EH (cell line): ENCODE results near the gene RNMT.
"Not testable (repeated sequence)": the region's sequence is repeated elsewhere in the genome, so short reads cannot be mapped to it uniquely, and the experiment has no call there.

Source experiments
- DNase-seq: peaks from one replicate; pipeline ENCODE4 v3.0.0-alpha.2; 2015; ENCODE audit warnings: low read depth

RNMT gene

GRCh38 chr18:13726232-13726971, at the start of gene RNMT, which contains the start of gene FAM210A:
Gene RNMT (plus strand): TSS chr18:13726673. CDS start chr18:13731518, 4,845 bp downstream.
Gene FAM210A (minus strand): TSS chr18:13726558. CDS start chr18:13682077, 44,481 bp downstream.
- peak; percentile 95 for DNase-seq

- not testable (repeated sequence) for DNase-seq
Observed at GRCh38 chr18:13677350-13677749, 49.1 kb upstream of the RNMT start.

- DNase-seq: no peak
Observed at GRCh38 chr18:13680612-13681011, 45.9 kb upstream of the RNMT start.

GRCh38 chr18:13681701-13682100, 44.8 kb upstream of the RNMT start:
- DNase-seq: no peak

- DNase-seq: no peak
Observed at GRCh38 chr18:13684546-13684945, 41.9 kb upstream of the RNMT start.

GRCh38 chr18:13688191-13689136, 38.0 kb upstream of the RNMT start:
- no peak for DNase-seq

GRCh38 chr18:13690060-13690459, 36.4 kb upstream of the RNMT start:
- DNase-seq: not testable (repeated sequence)

GRCh38 chr18:13695337-13695736, 31.1 kb upstream of the RNMT start:
- DNase-seq: not testable (repeated sequence)

- no peak for DNase-seq
Observed at GRCh38 chr18:13696961-13697360, 29.5 kb upstream of the RNMT start.

GRCh38 chr18:13700153-13700552, 26.3 kb upstream of the RNMT start:
- DNase-seq: no peak

GRCh38 chr18:13703899-13704298, 22.6 kb upstream of the RNMT start:
- peak; percentile 13 for DNase-seq

GRCh38 chr18:13710414-13710831, 16.1 kb upstream of the RNMT start:
- DNase-seq: no peak

- no peak for DNase-seq
Observed at GRCh38 chr18:13712400-13713131, 13.9 kb upstream of the RNMT start.

GRCh38 chr18:13713455-13714055, 12.9 kb upstream of the RNMT start:
- no peak for DNase-seq

- DNase-seq: no peak
Observed at GRCh38 chr18:13715330-13715729, 11.1 kb upstream of the RNMT start.

GRCh38 chr18:13716916-13717315, 9.6 kb upstream of the RNMT start:
- no peak for DNase-seq

GRCh38 chr18:13720123-13720522, 6.3 kb upstream of the RNMT start:
- no peak for DNase-seq

GRCh38 chr18:13720847-13721246, 5.6 kb upstream of the RNMT start:
- DNase-seq: no peak

GRCh38 chr18:13725566-13726231, 774 bp upstream of the RNMT start:
- peak; percentile 22 for DNase-seq

- peak; percentile 56 for DNase-seq
Observed at GRCh38 chr18:13726972-13727331, 479 bp downstream of the RNMT start.

- no peak for DNase-seq
Observed at GRCh38 chr18:13730481-13730880, 4.0 kb downstream of the RNMT start.
